ENCODE results near the gene THAP11.
A peak's percentile ranks its signal among the peaks of the same experiment; 100 is the strongest.

The THAP11 gene

GRCh38 chr16:67869653-67870052 is 27.5 kb downstream of the THAP11 start:
- no peak overlapping the region for H3K4me3 ChIP-seq (ENCODE audit: control insufficient read depth, low read depth, low read length)
- no peak for DNase-seq (ENCODE audit: low read depth)
- no peak for TF ChIP-seq CTCF (IDR thresholded peaks at IDR 0.05; ENCODE audit: control insufficient read depth, insufficient read depth, low read depth, low read length, missing control alignments)

GRCh38 chr16:67871256-67871655 is 29.1 kb downstream of the THAP11 start:
- TF ChIP-seq CTCF (IDR thresholded peaks at IDR 0.05; ENCODE audit: control insufficient read depth, insufficient read depth, low read depth, low read length, missing control alignments), result no peak
- no peak overlapping the region for H3K4me3 ChIP-seq (ENCODE audit: control insufficient read depth, low read depth, low read length)
- no peak for DNase-seq (ENCODE audit: low read depth)

GRCh38 chr16:67872131-67872630 is 30.1 kb downstream of the THAP11 start:
- no peak for TF ChIP-seq CTCF (IDR thresholded peaks at IDR 0.05; ENCODE audit: control insufficient read depth, insufficient read depth, low read depth, low read length, missing control alignments)
- no peak overlapping the region for H3K4me3 ChIP-seq (ENCODE audit: control insufficient read depth, low read depth, low read length)

GRCh38 chr16:67872631-67873434 is 30.7 kb downstream of the THAP11 start, which contains the start of gene EDC4:
TSS of gene EDC4 (plus strand) at chr16:67873052. CDS start at chr16:67873262, 210 bp downstream.
- no peak for DNase-seq (ENCODE audit: low read depth)
- H3K4me3 ChIP-seq (ENCODE audit: control insufficient read depth, low read depth, low read length), result peak within 1 kb of the TSS; percentile 84
- no peak for TF ChIP-seq CTCF (IDR thresholded peaks at IDR 0.05; ENCODE audit: control insufficient read depth, insufficient read depth, low read depth, low read length, missing control alignments)

More at GRCh38 chr16:67872131-67872630, 30.1 kb downstream of the THAP11 start:
- DNase-seq (ENCODE audit: low read depth), result no peak

- no peak for DNase-seq (ENCODE audit: low read depth)
- no peak for TF ChIP-seq CTCF (IDR thresholded peaks at IDR 0.05; ENCODE audit: control insufficient read depth, insufficient read depth, low read depth, low read length, missing control alignments)
- H3K4me3 ChIP-seq (ENCODE audit: control insufficient read depth, low read depth, low read length), result peak overlapping the region; percentile 84
Observed at GRCh38 chr16:67873435-67874370, 31.6 kb downstream of the THAP11 start.

- TF ChIP-seq CTCF (IDR thresholded peaks at IDR 0.05; ENCODE audit: control insufficient read depth, insufficient read depth, low read depth, low read length, missing control alignments), result no peak
- H3K4me3 ChIP-seq (ENCODE audit: control insufficient read depth, low read depth, low read length), result peak overlapping the region; percentile 84
- no peak for DNase-seq (ENCODE audit: low read depth)
Observed at GRCh38 chr16:67874372-67874771, 32.3 kb downstream of the THAP11 start.
